Measurements from ENCODE around the gene DHTKD1. TPM values are rescaled to one million over a fixed set of nuclear protein-coding genes. Genes with fewer than 3 reads are reported as not detected.

DHTKD1 gene
- total RNA-seq, 1 experiment from 2014 or later, result 15.8 TPM

DNA sequence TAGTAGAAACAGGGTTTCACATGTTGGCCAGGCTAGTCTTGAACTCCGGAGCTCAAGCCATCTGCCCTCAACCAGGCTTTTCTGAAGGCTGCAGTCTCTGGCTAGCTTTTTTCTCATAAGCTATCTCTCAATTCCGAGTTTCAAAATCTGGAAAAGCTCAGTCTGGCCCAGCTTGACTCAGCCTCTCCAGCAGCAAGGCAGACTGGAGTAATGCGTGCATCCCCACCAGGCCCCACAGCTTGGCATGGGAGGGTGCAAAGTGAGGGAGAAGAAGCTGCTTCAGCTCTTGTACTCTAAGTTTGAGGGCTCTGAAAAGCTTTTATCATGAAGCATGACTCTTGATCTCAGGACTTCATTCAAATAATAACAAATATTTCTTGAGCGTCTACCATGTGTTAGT lies 4.8 kb downstream of the DHTKD1 start:
- ATAC-seq (no peak), DNase-seq (ENCODE audit: low read depth, low spot score) (no peak)
- CTCF ChIA-PET, result no interaction called here
- POLR2A ChIA-PET, result no interaction called here
- TF ChIP-seq POLR2AphosphoS5 (IDR thresholded peaks at IDR 0.05; ENCODE audit: low read depth, low read length) (no peak), TCF7L2 (IDR thresholded peaks at IDR 0.05; ENCODE audit: low read depth, low read length) (no peak), REST (IDR thresholded peaks at IDR 0.05; ENCODE audit: insufficient read depth in 1 of 2, low read depth in 2 of 2, low read length in 1 of 2) (no peak), CTCF (IDR thresholded peaks at IDR 0.05) (no peak), SIN3A (IDR thresholded peaks at IDR 0.05; ENCODE audit: borderline replicate concordance, insufficient read depth, low read depth, low read length) (no peak)
- Histone ChIP-seq H3K9me3 (ENCODE audit: control insufficient read depth, insufficient read depth, low read depth, low read length) (no peaks in the 10 kb centered on the region), H3K27ac (ENCODE audit: low read length) (no peak overlapping the region), H3K4me1 (ENCODE audit: control insufficient read depth, insufficient read depth, low read length) (no peaks in the 10 kb centered on the region), H3K36me3 (ENCODE audit: control insufficient read depth, insufficient read depth, low read length) (no peaks in the 10 kb centered on the region; the same call in 1 of the 2 replicates), H3K27me3 (ENCODE audit: control insufficient read depth, insufficient read depth, low read length) (no peaks in the 10 kb centered on the region), H3K4me3 (ENCODE audit: low read depth in 2 of 2, low read length in 2 of 2) (no peak overlapping the region)
- intact Hi-C loops (cut with micrococcal nuclease; ENCODE audit: unreplicated experiment) (no loop called here), in situ Hi-C loops (cut with HindIII; ENCODE audit: low pct_unique_long_range_greater_than_20kb, low sequenced_read_pairs) (no loop called here)
- no TSS peak for BruUV-seq (replicated peaks)

GRCh38 chr10:12077580-12078180 lies 8.9 kb downstream of the DHTKD1 start:
- ChIA-PET CTCF (no interaction called here), POLR2A (no interaction called here)
- in situ Hi-C loops (cut with HindIII; ENCODE audit: low pct_unique_long_range_greater_than_20kb, low sequenced_read_pairs) (no loop called here), intact Hi-C loops (cut with micrococcal nuclease; ENCODE audit: unreplicated experiment) (no loop called here)
- H3K36me3 ChIP-seq (ENCODE audit: control insufficient read depth, insufficient read depth, low read length), result no peaks in the 10 kb centered on the region
- H3K27me3 ChIP-seq (ENCODE audit: control insufficient read depth, insufficient read depth, low read length), result no peaks in the 10 kb centered on the region
- ATAC-seq, result no peak
- no peaks in the 10 kb centered on the region for H3K9me3 ChIP-seq (ENCODE audit: control insufficient read depth, insufficient read depth, low read depth, low read length)
- no peaks in the 10 kb centered on the region for H3K4me1 ChIP-seq (ENCODE audit: control insufficient read depth, insufficient read depth, low read length)
- H3K27ac ChIP-seq (ENCODE audit: low read length), result no peak overlapping the region
- no peak for DNase-seq (ENCODE audit: low read depth, low spot score)
- no peak overlapping the region for H3K4me3 ChIP-seq (ENCODE audit: low read depth in 2 of 2, low read length in 2 of 2)
- no TSS peak for BruUV-seq (replicated peaks)
- no peak for TF ChIP-seq TCF7L2 (IDR thresholded peaks at IDR 0.05; ENCODE audit: low read depth, low read length)
- no peak for TF ChIP-seq CTCF (IDR thresholded peaks at IDR 0.05)

Data from Panc1 (cell line).